Trophoblast cell (in vitro differentiated cells and primary cell): ENCODE data around the gene ACTG1.

Experiments
- DNase-seq, 2 donors: peaks; one replicate each; pipeline ENCODE4 v3.0.0-alpha.2; 2016
- H2AFZ ChIP-seq: 2 replicates; pipeline ENCODE4 v1.6.1; 2013; ENCODE audit warnings: low read length, moderate library complexity, mild to moderate bottlenecking; ENCODE audit not compliant: insufficient read depth, poor library complexity
- H2AK5ac ChIP-seq: 2 replicates; pipeline ENCODE4 v1.6.1; 2013; ENCODE audit warnings: mild to moderate bottlenecking, low read length
- H2BK120ac ChIP-seq: 2 replicates; pipeline ENCODE4 v1.6.1; 2013; ENCODE audit warnings: low read length, mild to moderate bottlenecking, moderate library complexity; ENCODE audit not compliant: insufficient read depth, poor library complexity
- H2BK12ac ChIP-seq: 2 replicates; pipeline ENCODE4 v1.6.1; 2013; ENCODE audit warnings: mild to moderate bottlenecking, low read length, moderate library complexity
- H2BK5ac ChIP-seq: 2 replicates; pipeline ENCODE4 v1.6.1; 2013; ENCODE audit warnings: low read length, low read depth, moderate library complexity, mild to moderate bottlenecking; ENCODE audit not compliant: poor library complexity
- H3K14ac ChIP-seq: 2 replicates; pipeline ENCODE4 v1.6.1; 2013; ENCODE audit warnings: mild to moderate bottlenecking, low read length
- H3K18ac ChIP-seq: 2 replicates; pipeline ENCODE4 v1.6.1; 2013; ENCODE audit warnings: mild to moderate bottlenecking, low read length
- H3K23ac ChIP-seq: 2 replicates; pipeline ENCODE4 v1.6.1; 2013; ENCODE audit warnings: low read length
- H3K27ac ChIP-seq: 2 replicates; pipeline ENCODE4 v1.5.1; 2013; ENCODE audit warnings: low read depth, mild to moderate bottlenecking, inconsistent platforms, low read length, moderate library complexity
- H3K27me3 ChIP-seq: 2 replicates; pipeline ENCODE4 v1.6.1; 2013; ENCODE audit warnings: inconsistent platforms, mild to moderate bottlenecking, low read length, moderate library complexity; ENCODE audit not compliant: insufficient read depth
- H3K36me3 ChIP-seq, 2 experiments: 1 replicate in 1 of 2; 2 replicates in 1 of 2; pipeline ENCODE4 v1.6.1; 2013; ENCODE audit warnings: low read length in 2 of 2, mild to moderate bottlenecking in 2 of 2, moderate library complexity in 1 of 2; ENCODE audit not compliant: insufficient read depth in 2 of 2, control insufficient read depth in 1 of 2
- H3K4ac ChIP-seq: 2 replicates; pipeline ENCODE4 v1.6.1; 2013; ENCODE audit warnings: low read depth, mild to moderate bottlenecking, low read length, moderate library complexity
- H3K4me1 ChIP-seq, 2 experiments: 1 replicate in 1 of 2; 2 replicates in 1 of 2; pipeline ENCODE4 v1.6.1; 2013; ENCODE audit warnings: low read length in 2 of 2, mild to moderate bottlenecking in 2 of 2, moderate library complexity in 1 of 2; ENCODE audit not compliant: insufficient read depth in 2 of 2, control insufficient read depth in 1 of 2
- H3K4me2 ChIP-seq: 2 replicates; pipeline ENCODE4 v1.6.1; 2013; ENCODE audit warnings: inconsistent platforms, mild to moderate bottlenecking, low read length, moderate library complexity
- H3K4me3 ChIP-seq: 2 replicates; pipeline ENCODE4 v1.5.1; 2013; ENCODE audit warnings: mild to moderate bottlenecking, low read depth, low read length, inconsistent platforms
- H3K79me1 ChIP-seq: one replicate; pipeline ENCODE4 v1.6.1; 2013; ENCODE audit warnings: low read length
- H3K79me2 ChIP-seq: 2 replicates; pipeline ENCODE4 v1.6.1; 2013; ENCODE audit warnings: low read length, mild to moderate bottlenecking; ENCODE audit not compliant: control insufficient read depth, insufficient read depth, poor library complexity
- H3K9ac ChIP-seq: 2 replicates; pipeline ENCODE4 v1.6.1; 2013; ENCODE audit warnings: mild to moderate bottlenecking, low read length
- H3K9me3 ChIP-seq: 2 replicates; pipeline ENCODE4 v1.6.1; 2013; ENCODE audit warnings: low read depth, mild to moderate bottlenecking, control low read depth, inconsistent platforms, low read length; ENCODE audit not compliant: insufficient read depth
- H4K12ac ChIP-seq: 2 replicates; pipeline ENCODE4 v1.6.1; 2013; ENCODE audit warnings: low read depth, mild to moderate bottlenecking, low read length, moderate library complexity
- H4K8ac ChIP-seq: 2 replicates; pipeline ENCODE4 v1.6.1; 2013; ENCODE audit warnings: low read depth, mild to moderate bottlenecking, low read length, moderate library complexity
- H4K91ac ChIP-seq: one replicate; pipeline ENCODE4 v1.6.1; 2013; ENCODE audit warnings: low read depth, mild to moderate bottlenecking, low read length, moderate library complexity
- WGBS: extraction: QIAGEN DNeasy Blood & Tissue Kit; methylation state at CpG from one replicate; pipeline ENCODE4 v1.1.7; 2013; ENCODE audit warnings: missing lambda C conversion rate; ENCODE audit not compliant: insufficient read length, insufficient coverage; ENCODE audit errors: extremely low coverage; 5-methylcytosine and 5-hydroxymethylcytosine counted together

The ACTG1 gene

GRCh38 chr17:81523402-81524038, 10.9 kb upstream of the ACTG1 start:
- DNase-seq: no peak
- H3K9ac ChIP-seq: no peak overlapping the region

DNA sequence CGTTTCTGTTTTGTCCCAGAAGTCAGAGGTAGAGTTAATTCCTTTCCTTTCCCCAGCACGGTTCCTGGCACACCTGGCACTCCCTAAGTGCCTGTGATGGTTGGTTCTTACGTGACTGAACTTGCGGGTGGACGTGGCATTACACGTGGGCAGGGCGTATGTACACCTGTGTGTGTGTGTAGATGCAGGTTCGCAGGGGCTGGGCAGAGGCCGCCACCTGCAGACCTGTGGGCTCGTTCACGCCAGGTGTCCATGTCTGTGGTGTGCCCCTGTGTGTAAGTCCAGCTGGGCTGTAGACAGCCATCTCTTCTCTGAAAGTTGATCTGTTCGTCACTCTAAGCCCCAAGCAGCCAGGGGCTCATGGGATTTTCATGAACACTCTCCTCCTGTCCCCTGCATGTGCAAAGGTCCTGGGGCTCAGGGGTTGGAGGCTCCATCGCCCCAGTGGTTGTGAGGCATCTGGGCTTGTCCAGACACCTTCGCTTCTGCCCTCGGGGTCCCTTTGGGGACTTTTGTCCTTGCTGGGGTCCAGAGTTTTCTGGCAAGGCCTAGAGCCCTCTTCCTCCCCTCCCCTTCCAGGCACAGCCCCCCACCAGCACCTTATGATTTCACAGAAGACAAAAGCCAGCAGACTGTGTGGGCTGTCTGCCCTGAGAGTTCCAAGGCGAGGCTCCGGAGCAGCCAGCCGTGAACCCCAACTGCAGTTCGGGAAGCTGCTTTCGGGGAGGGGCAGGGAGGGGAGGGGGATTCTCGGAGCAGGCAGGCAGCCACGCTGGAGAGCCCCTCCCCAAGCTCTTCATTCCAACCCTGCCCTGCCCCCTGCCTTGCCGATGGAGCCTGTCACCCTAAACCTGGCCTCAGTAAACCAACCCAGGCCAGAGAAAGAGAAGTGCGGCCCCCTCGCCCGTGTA, 10.1 kb upstream of the ACTG1 start:
- peaks cover 19 to 26% of the 10 kb centered on the region in 2 experiments for H3K4me1 ChIP-seq
- no peak overlapping the region for H3K18ac ChIP-seq
- no peaks in the 10 kb centered on the region for H3K36me3 ChIP-seq
- no peak overlapping the region for H3K4me2 ChIP-seq
- H3K4ac ChIP-seq: no peak overlapping the region
- H2AK5ac ChIP-seq: no peak overlapping the region
- no peak overlapping the region for H2BK120ac ChIP-seq
- no peak overlapping the region for H2BK5ac ChIP-seq
- no peak overlapping the region for H4K91ac ChIP-seq
- no peaks in the 10 kb centered on the region for H3K27me3 ChIP-seq
- H4K8ac ChIP-seq: no peak overlapping the region
- no peak overlapping the region for H3K4me3 ChIP-seq
- H2AFZ ChIP-seq: no peak overlapping the region
- H3K23ac ChIP-seq: no peak overlapping the region
- no peak overlapping the region for H3K27ac ChIP-seq
- WGBS: no CpG with 5 or more reads among the region's 26 CpGs
- no peaks in the 10 kb centered on the region for H3K9me3 ChIP-seq
- no peak for DNase-seq
- H3K9ac ChIP-seq: no peak overlapping the region
- no peak overlapping the region for H2BK12ac ChIP-seq
- H3K79me2 ChIP-seq: peaks cover 2% of the 10 kb centered on the region
- peaks cover 9% of the 10 kb centered on the region for H3K79me1 ChIP-seq
- H3K14ac ChIP-seq: no peak overlapping the region
- no peak overlapping the region for H4K12ac ChIP-seq

More at GRCh38 chr17:81523402-81524038, 10.9 kb upstream of the ACTG1 start:
- Histone ChIP-seq H3K14ac (no peak overlapping the region), H3K23ac (no peak overlapping the region), H2AK5ac (no peak overlapping the region), H3K18ac (no peak overlapping the region), H4K91ac (no peak overlapping the region), H3K36me3 (no peaks in the 10 kb centered on the region), H3K4ac (no peak overlapping the region), H3K79me1 (peaks cover 4% of the 10 kb centered on the region), H4K12ac (no peak overlapping the region), H4K8ac (no peak overlapping the region), H2BK5ac (no peak overlapping the region), H2BK12ac (no peak overlapping the region), H3K79me2 (peaks cover 2% of the 10 kb centered on the region), H3K4me1 (peaks cover 11 to 18% of the 10 kb centered on the region in 2 experiments), H3K9me3 (no peaks in the 10 kb centered on the region), H2AFZ (no peak overlapping the region), H3K27me3 (no peaks in the 10 kb centered on the region), H3K4me3 (no peak overlapping the region), H2BK120ac (no peak overlapping the region), H3K27ac (no peak overlapping the region), H3K4me2 (no peak overlapping the region)
- no CpG with 5 or more reads among the region's 17 CpGs for WGBS

- WGBS: no CpG with 5 or more reads among the region's 14 CpGs
- Histone ChIP-seq H3K27ac (no peak overlapping the region), H3K79me1 (peaks cover 17% of the 10 kb centered on the region)
These were observed 7.7 kb upstream of the ACTG1 start for GRCh38 chr17:81520021-81520901.

More at GRCh38 chr17:81520021-81520901, 7.7 kb upstream of the ACTG1 start:
- H2BK120ac ChIP-seq: no peak overlapping the region
- H4K8ac ChIP-seq: no peak overlapping the region
- H3K18ac ChIP-seq: no peak overlapping the region
- no peak overlapping the region for H3K9ac ChIP-seq
- no peak overlapping the region for H3K4me3 ChIP-seq
- H3K4ac ChIP-seq: no peak overlapping the region
- H2AK5ac ChIP-seq: no peak overlapping the region
- no peak for DNase-seq
- no peaks in the 10 kb centered on the region for H3K36me3 ChIP-seq
- H3K27me3 ChIP-seq: no peaks in the 10 kb centered on the region
- no peak overlapping the region for H3K14ac ChIP-seq
- H3K9me3 ChIP-seq: no peaks in the 10 kb centered on the region
- H2BK5ac ChIP-seq: no peak overlapping the region
- H3K79me2 ChIP-seq: peaks cover 9% of the 10 kb centered on the region
- H2BK12ac ChIP-seq: no peak overlapping the region
- no peak overlapping the region for H4K12ac ChIP-seq
- peak overlapping the region; percentile 78 for H3K4me2 ChIP-seq
- H3K4me1 ChIP-seq: peaks cover 40 to 46% of the 10 kb centered on the region in 2 experiments
- H2AFZ ChIP-seq: no peak overlapping the region
- H4K91ac ChIP-seq: no peak overlapping the region
- H3K23ac ChIP-seq: no peak overlapping the region
